ENCODE data around the gene AMOTL2.

GRCh38 chr3:134338201-134338512 is 36.1 kb downstream of the AMOTL2 start:
- TF ChIP-seq CTCF (IDR thresholded peaks at IDR 0.05; ENCODE audit: borderline replicate concordance, extremely low read depth, low read length, poor library complexity, severe bottlenecking) (no peak), EZH2 (IDR thresholded peaks at IDR 0.05; ENCODE audit: borderline replicate concordance, low read depth, low read length, severe bottlenecking) (no peak)
